Adrenal gland (tissue), 5 donors: Measurements from ENCODE around the gene SHC1.

Experiments used
- CTCF ChIP-seq, 6 experiments: fragments of 450-650 bp in 4 of 6; fragments of 200-600 bp in 2 of 6; sonication (generic) in 1 of 6; IDR thresholded peaks; 1 replicate in 5 of 6; 2 replicates in 1 of 6; pipeline versions ENCODE4 v1.5.1 to v1.8.0; 2016 to 2021; ENCODE audit warnings: antibody characterized with exemption in 6 of 6, mild to moderate bottlenecking in 2 of 6, moderate library complexity in 1 of 6
- POLR2A ChIP-seq, 2 donors: fragments of 450-650 bp; IDR thresholded peaks; one replicate each; pipeline ENCODE4 v1.6.1; 2017; ENCODE audit warnings: antibody characterized with exemption in 2 of 2, mild to moderate bottlenecking in 2 of 2, moderate library complexity in 1 of 2
- donor health status: DM: no; HTN: no; CAD: no.

- no peak for TF ChIP-seq CTCF (IDR thresholded peaks at IDR 0.05)
- TF ChIP-seq POLR2A (IDR thresholded peaks at IDR 0.05): no peak
Measured at GRCh38 chr1:154988058-154988954, 17.8 kb upstream of the SHC1 start.
